Chondrocyte (in vitro differentiated cells): ENCODE measurements around the gene SBNO1. TPM values are rescaled to one million over a fixed set of nuclear protein-coding genes. Genes with fewer than 3 reads are reported as not detected.

Experiments
- DNase-seq: peaks from one replicate; pipeline ENCODE4 v3.0.0; 2021; ENCODE audit warnings: mixed read lengths, low spot score
- H3K27ac Mint-ChIP-seq: one replicate; pipeline ENCODE4 v1.8.0; 2021; ENCODE audit warnings: mild to moderate bottlenecking, moderate library complexity, mixed read lengths; ENCODE audit not compliant: unreplicated experiment
- H3K27me3 Mint-ChIP-seq: 2 replicates; pipeline ENCODE4 v1.8.0; 2021; ENCODE audit warnings: low read depth, mixed read lengths
- H3K36me3 Mint-ChIP-seq: 2 replicates; pipeline ENCODE4 v1.8.0; 2021; ENCODE audit warnings: low read depth, mixed read lengths
- H3K4me1 Mint-ChIP-seq: 2 replicates; pipeline ENCODE4 v1.8.0; 2021; ENCODE audit warnings: low read depth, mild to moderate bottlenecking, mixed read lengths
- H3K4me3 Mint-ChIP-seq: one replicate; pipeline ENCODE4 v1.8.0; 2021; ENCODE audit warnings: mild to moderate bottlenecking, moderate library complexity, mixed read lengths; ENCODE audit not compliant: unreplicated experiment
- H3K9me3 Mint-ChIP-seq: 2 replicates; pipeline ENCODE4 v1.8.0; 2021; ENCODE audit warnings: low read depth, mixed read lengths
- total RNA-seq: library from RNA; stranded (reverse); gene quantifications from 3 replicates; pipeline ENCODE4 v1.2.1, GENCODE V29; 2021
- TF ChIP-seq, protein P1 (sequence below): fragments of 200-600 bp; sonication (generic); IDR thresholded peaks from 2 replicates; pipeline ENCODE4 v1.5.0; 2021; ENCODE audit warnings: antibody characterized with exemption, mild to moderate bottlenecking, moderate library complexity

Gene SBNO1
- total RNA-seq, 1 donor from 2014 or later: 37.7 TPM

DNA sequence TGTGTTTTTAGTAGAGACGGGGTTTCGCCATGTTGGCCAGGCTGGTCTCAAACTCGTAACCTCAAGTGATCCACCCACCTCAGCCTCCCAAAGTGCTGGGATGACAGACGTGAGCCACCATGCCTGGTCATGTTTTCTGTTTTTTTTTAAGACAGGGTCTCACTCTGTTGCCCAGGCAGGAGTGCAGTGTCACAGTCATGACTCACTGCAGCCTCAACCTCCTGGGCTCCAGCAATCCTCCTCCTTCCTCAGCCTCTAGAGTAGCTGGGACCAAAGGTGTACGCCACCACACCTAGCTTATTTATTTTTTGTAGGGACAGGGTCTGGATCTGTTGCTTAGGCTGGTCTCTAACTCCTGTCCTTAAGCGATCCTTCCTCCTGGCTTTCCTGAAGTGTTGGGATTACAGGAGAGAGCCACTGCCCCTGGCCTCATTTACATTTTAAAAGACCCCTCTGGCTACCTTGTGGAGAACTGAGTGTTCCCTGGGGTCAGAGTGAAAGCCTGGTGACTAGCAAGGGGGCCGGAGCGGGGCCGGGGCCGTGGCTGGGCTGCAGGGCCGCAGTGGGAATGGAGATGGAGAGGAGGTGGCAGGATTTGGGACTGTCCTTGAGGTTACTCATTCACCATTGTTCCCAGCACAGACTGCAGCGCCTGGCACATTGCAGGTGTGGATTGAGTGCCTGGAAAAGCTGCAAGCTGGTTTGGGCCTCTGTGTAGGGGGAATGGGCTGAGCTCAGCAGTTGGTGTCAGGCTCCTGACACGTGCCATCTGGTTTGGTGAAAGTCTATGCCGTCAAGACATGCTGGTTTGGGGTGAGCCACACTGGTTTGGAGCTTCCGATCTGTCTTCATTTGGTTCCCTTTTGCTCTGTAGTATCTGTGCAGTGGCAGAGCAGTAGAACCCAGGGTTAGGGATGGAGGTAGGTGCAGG lies 37.4 kb upstream of the SBNO1 start:
- no peaks in the 10 kb centered on the region for H3K9me3 Mint-ChIP-seq
- TF ChIP-seq, protein P1, sequence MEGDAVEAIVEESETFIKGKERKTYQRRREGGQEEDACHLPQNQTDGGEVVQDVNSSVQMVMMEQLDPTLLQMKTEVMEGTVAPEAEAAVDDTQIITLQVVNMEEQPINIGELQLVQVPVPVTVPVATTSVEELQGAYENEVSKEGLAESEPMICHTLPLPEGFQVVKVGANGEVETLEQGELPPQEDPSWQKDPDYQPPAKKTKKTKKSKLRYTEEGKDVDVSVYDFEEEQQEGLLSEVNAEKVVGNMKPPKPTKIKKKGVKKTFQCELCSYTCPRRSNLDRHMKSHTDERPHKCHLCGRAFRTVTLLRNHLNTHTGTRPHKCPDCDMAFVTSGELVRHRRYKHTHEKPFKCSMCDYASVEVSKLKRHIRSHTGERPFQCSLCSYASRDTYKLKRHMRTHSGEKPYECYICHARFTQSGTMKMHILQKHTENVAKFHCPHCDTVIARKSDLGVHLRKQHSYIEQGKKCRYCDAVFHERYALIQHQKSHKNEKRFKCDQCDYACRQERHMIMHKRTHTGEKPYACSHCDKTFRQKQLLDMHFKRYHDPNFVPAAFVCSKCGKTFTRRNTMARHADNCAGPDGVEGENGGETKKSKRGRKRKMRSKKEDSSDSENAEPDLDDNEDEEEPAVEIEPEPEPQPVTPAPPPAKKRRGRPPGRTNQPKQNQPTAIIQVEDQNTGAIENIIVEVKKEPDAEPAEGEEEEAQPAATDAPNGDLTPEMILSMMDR: no peak
- no peaks in the 10 kb centered on the region for H3K27me3 Mint-ChIP-seq
- H3K4me1 Mint-ChIP-seq: peaks cover 25% of the 10 kb centered on the region
- no peak overlapping the region for H3K4me3 Mint-ChIP-seq
- peak overlapping the region; percentile 63 for H3K27ac Mint-ChIP-seq
- H3K36me3 Mint-ChIP-seq: peaks cover 31% of the 10 kb centered on the region
- no peak for DNase-seq

DNA sequence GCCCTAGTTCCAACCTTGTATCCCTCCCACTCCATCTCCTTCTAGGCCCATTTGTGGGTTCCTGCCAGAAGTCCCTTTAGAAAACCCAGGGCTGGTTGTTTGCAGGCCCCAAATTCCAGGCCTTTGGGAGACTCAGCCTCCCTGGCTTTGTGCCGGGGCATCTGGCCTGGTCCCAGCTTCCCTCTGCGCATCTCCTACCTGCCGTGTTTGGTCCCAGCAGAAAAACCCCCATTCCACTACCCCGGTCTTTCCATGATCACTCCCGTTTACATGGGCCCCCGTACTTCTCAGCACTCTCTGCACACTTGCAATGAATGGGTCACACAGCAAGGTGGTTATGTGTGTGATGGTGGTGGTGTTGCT lies 34.6 kb upstream of the SBNO1 start:
- H3K9me3 Mint-ChIP-seq: no peaks in the 10 kb centered on the region
- peak overlapping the region; percentile 91 for H3K27ac Mint-ChIP-seq

DNA sequence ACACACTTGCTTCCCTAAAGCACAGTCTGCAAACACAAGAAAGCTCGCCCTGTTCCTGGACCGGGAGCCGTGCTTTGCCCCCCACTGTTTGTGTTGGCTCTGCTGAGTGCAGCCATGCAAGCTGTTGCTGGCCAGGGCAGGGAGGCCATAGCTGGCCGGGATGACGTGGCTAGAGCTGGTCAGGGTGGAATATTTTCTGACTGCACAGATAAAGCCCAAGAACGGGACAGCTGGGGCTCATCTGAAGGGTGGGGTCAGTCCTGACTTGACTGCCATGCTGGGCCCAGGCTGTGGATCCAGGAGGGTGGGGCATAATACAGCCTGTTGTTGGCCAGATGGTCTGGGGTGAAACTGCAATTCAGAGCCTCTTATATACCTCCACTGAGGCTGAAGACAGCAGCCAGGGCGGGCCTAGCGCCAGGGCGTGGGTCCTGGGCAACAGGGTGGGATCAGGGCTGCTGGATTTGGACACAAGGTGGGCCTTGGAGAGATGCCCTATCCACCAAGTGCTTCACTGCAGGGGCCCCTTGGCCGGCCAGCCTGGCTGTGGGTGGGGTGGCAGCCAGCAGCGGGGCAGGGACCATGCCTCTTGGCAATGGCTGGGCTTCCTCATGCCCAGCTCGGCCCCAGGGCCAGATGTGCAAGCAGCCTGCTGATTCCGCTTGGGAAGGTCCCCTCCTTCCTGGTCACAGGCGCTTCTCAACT lies 34.1 kb upstream of the SBNO1 start:
- Mint-ChIP-seq H3K27me3 (no peaks in the 10 kb centered on the region), H3K9me3 (no peaks in the 10 kb centered on the region), H3K36me3 (peaks cover 32% of the 10 kb centered on the region), H3K4me3 (peak overlapping the region; percentile 9), H3K4me1 (peaks cover 36% of the 10 kb centered on the region), H3K27ac (peak overlapping the region; percentile 91)
- TF ChIP-seq, protein P1: no peak
- no peak for DNase-seq

More for the DNA sequence above, 34.6 kb upstream of the SBNO1 start:
- H3K27me3 Mint-ChIP-seq: no peaks in the 10 kb centered on the region
- DNase-seq: no peak
- TF ChIP-seq, protein P1: no peak
- H3K4me1 Mint-ChIP-seq: peaks cover 36% of the 10 kb centered on the region
- H3K4me3 Mint-ChIP-seq: no peak overlapping the region
- H3K36me3 Mint-ChIP-seq: peaks cover 38% of the 10 kb centered on the region

DNA sequence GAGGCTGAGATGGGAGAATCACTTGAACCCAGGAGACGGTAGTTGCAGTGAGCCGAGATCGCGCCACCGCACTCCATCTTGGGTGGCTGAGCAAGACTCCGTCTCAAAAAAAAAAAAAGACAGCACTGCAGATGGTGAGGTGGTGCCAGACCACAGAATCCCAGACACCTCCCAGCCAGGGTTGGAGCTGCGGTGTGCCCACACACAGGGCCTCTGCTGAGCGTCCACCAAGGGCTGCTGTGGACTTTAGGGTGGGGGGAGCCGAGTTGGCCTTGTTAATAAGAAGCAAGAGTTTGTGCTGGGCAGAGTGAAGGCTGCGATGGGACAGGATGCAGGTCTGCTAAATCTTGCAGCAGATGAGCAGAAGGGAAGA lies 33.5 kb upstream of the SBNO1 start:
- Mint-ChIP-seq H3K9me3 (no peaks in the 10 kb centered on the region), H3K4me3 (no peak overlapping the region), H3K27me3 (no peaks in the 10 kb centered on the region), H3K36me3 (peaks cover 31% of the 10 kb centered on the region), H3K27ac (peak overlapping the region; percentile 91), H3K4me1 (peaks cover 36% of the 10 kb centered on the region)
- DNase-seq: no peak
- TF ChIP-seq, protein P1: no peak

DNA sequence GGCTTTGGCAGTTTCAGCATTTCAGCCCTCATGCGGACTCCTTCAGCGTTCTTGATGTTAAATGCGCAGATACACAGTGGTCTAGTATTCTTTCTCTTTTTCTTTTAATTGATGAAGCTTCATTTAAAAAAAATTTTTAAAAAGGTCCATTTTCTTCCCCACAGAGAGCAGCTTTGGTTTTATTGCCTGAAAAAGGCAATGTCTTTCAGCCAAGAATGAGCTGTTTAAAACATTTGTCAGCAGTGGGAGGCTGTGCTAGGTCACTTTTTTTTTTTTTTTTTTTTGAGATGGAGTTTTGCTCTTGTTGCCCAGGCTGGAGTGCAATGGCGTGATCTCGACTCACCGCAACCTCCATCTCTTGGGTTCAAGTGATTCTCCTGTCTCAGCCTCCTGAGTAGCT lies 32.8 kb upstream of the SBNO1 start:
- H3K27me3 Mint-ChIP-seq: no peaks in the 10 kb centered on the region
- H3K36me3 Mint-ChIP-seq: peaks cover 27% of the 10 kb centered on the region
- H3K27ac Mint-ChIP-seq: peak overlapping the region; percentile 49
- no peak for DNase-seq
- no peaks in the 10 kb centered on the region for H3K9me3 Mint-ChIP-seq
- H3K4me1 Mint-ChIP-seq: peaks cover 37% of the 10 kb centered on the region
- TF ChIP-seq, protein P1: no peak
- no peak overlapping the region for H3K4me3 Mint-ChIP-seq
